ENCODE results near the gene PSME1. TPM values are rescaled to one million over a fixed set of nuclear protein-coding genes. Genes with fewer than 3 reads are reported as not detected.

PSME1 gene
- total RNA-seq, 2 donors from 2014 or later = 61.2 to 84.5 TPM

GRCh38 chr14:24135584-24135833 is 485 bp upstream of the PSME1 start:
- TF ChIP-seq CTCF (IDR thresholded peaks at IDR 0.05) = no peak
- no peaks in the 10 kb centered on the region for H3K9me3 ChIP-seq

GRCh38 chr14:24136684-24137528 is 912 bp downstream of the PSME1 start:
- H3K9me3 ChIP-seq = no peaks in the 10 kb centered on the region
- no peaks in the 10 kb centered on the region for H3K27me3 ChIP-seq (replicated peaks; ENCODE audit: insufficient read depth)
- ATAC-seq (ENCODE audit: insufficient number of reproducible peaks, low FRiP score, low read depth) = no peak
- no peak for DNase-seq (ENCODE audit: low spot score)
- H3K4me1 ChIP-seq (ENCODE audit: control insufficient read depth in 1 of 2, low read depth in 2 of 2) = peaks cover 13 to 31% of the 10 kb centered on the region in 2 donors
- H3K4me3 ChIP-seq = peak overlapping the region; percentile 95
- H3K27ac ChIP-seq = peak overlapping the region; percentile 57 to 84
- TF ChIP-seq CTCF (IDR thresholded peaks at IDR 0.05) = no peak
- H3K36me3 ChIP-seq = peaks cover 13% of the 10 kb centered on the region

More at GRCh38 chr14:24135584-24135833, 485 bp upstream of the PSME1 start:
- no peak for ATAC-seq (ENCODE audit: insufficient number of reproducible peaks, low FRiP score, low read depth)
- H3K27me3 ChIP-seq (replicated peaks; ENCODE audit: insufficient read depth) = no peaks in the 10 kb centered on the region
- H3K36me3 ChIP-seq = peaks cover 13% of the 10 kb centered on the region
- no peak for DNase-seq (ENCODE audit: low spot score)
- peak overlapping the region; percentile 29 to 84 for H3K27ac ChIP-seq
- H3K4me1 ChIP-seq (ENCODE audit: control insufficient read depth in 1 of 2, low read depth in 2 of 2) = peaks cover 12 to 30% of the 10 kb centered on the region in 2 donors
- peak overlapping the region; percentile 95 for H3K4me3 ChIP-seq

GRCh38 chr14:24137529-24138395 is 1.8 kb downstream of the PSME1 start:
- no peak for ATAC-seq (ENCODE audit: insufficient number of reproducible peaks, low FRiP score, low read depth)

GRCh38 chr14:24138396-24139271 is 2.6 kb downstream of the PSME1 start:
- DNase-seq (ENCODE audit: low spot score) (no peak), ATAC-seq (ENCODE audit: insufficient number of reproducible peaks, low FRiP score, low read depth) (no peak)
- peaks cover 17 to 36% of the 10 kb centered on the region in 2 donors for H3K4me1 ChIP-seq (ENCODE audit: control insufficient read depth in 1 of 2, low read depth in 2 of 2)
- H3K9me3 ChIP-seq = no peaks in the 10 kb centered on the region
- no peak for TF ChIP-seq CTCF (IDR thresholded peaks at IDR 0.05)
- H3K27ac ChIP-seq = no peak overlapping the region
- H3K4me3 ChIP-seq = no peak overlapping the region
- peaks cover 13% of the 10 kb centered on the region for H3K36me3 ChIP-seq
- H3K27me3 ChIP-seq (replicated peaks; ENCODE audit: insufficient read depth) = no peaks in the 10 kb centered on the region

More at GRCh38 chr14:24137529-24138395, 1.8 kb downstream of the PSME1 start:
- Histone ChIP-seq H3K9me3 (no peaks in the 10 kb centered on the region), H3K4me1 (ENCODE audit: control insufficient read depth in 1 of 2, low read depth in 2 of 2) (peaks cover 17 to 36% of the 10 kb centered on the region in 2 donors), H3K36me3 (peaks cover 13% of the 10 kb centered on the region), H3K27ac (no peak overlapping the region), H3K27me3 (replicated peaks; ENCODE audit: insufficient read depth) (no peaks in the 10 kb centered on the region), H3K4me3 (no peak overlapping the region)
- no peak for DNase-seq (ENCODE audit: low spot score)
- TF ChIP-seq CTCF (IDR thresholded peaks at IDR 0.05) = no peak
